HepG2 (cell line): Measurements from ENCODE around the gene NIPAL1. TPM values are rescaled to one million over a fixed set of nuclear protein-coding genes. Genes with fewer than 3 reads are reported as not detected.

ENCODE experiments used
- AHR ChIP-seq: IDR thresholded peaks from 2 replicates; pipeline ENCODE4 v1.6.1; 2018; ENCODE audit warnings: missing genetic modification reagents, missing compliant biosample characterization
- ARNT ChIP-seq: fragments of 450-650 bp; IDR thresholded peaks from 2 replicates; pipeline ENCODE4 v1.6.1; 2017
- ARNTL ChIP-seq: sonication (generic); formaldehyde crosslinking; IDR thresholded peaks from 2 replicates; pipeline ENCODE4 v1.4.0; 2020; ENCODE audit warnings: mild to moderate bottlenecking, missing genetic modification reagents
- DBP ChIP-seq: sonication (generic); formaldehyde crosslinking; IDR thresholded peaks from 2 replicates; pipeline ENCODE4 v1.4.0; 2020; ENCODE audit warnings: missing genetic modification reagents; ENCODE audit errors: not compliant biosample characterization
- ELF1 ChIP-seq: sonication (generic); formaldehyde crosslinking; IDR thresholded peaks from 2 replicates; pipeline ENCODE4 v1.4.0; 2020; ENCODE audit warnings: missing genetic modification reagents
- ETS1 ChIP-seq: sonication (generic); formaldehyde crosslinking; IDR thresholded peaks from 2 replicates; pipeline ENCODE4 v1.4.0; 2020; ENCODE audit warnings: missing genetic modification reagents
- HNF4G ChIP-seq, 2 experiments: sonication (generic) in 1 of 2; formaldehyde crosslinking in 1 of 2; IDR thresholded peaks; 2 replicates each; pipeline versions ENCODE4 v1.4.0 to v1.6.1; 2011 to 2020; ENCODE audit warnings: borderline replicate concordance in 2 of 2, low read depth in 2 of 2, mild to moderate bottlenecking in 2 of 2, low read length in 1 of 2, missing genetic modification reagents in 1 of 2, moderate library complexity in 1 of 2
- HNRNPLL ChIP-seq: fragments of 200-400 bp; formaldehyde crosslinking; IDR thresholded peaks from 2 replicates; pipeline ENCODE4 v1.6.1; 2017; ENCODE audit warnings: mild to moderate bottlenecking, low read depth, low read length; ENCODE audit not compliant: poor library complexity, severe bottlenecking
- KLF11 ChIP-seq: IDR thresholded peaks from 2 replicates; pipeline ENCODE4 v1.6.1; 2016; ENCODE audit warnings: missing compliant biosample characterization
- PRDM15 ChIP-seq: sonication (generic); formaldehyde crosslinking; IDR thresholded peaks from 2 replicates; pipeline ENCODE4 v1.4.0; 2020; ENCODE audit warnings: missing genetic modification reagents
- TBX3 ChIP-seq: fragments of 450-650 bp; IDR thresholded peaks from 2 replicates; pipeline ENCODE4 v1.6.1; 2017; ENCODE audit warnings: antibody characterized with exemption, mild to moderate bottlenecking, inconsistent platforms, borderline replicate concordance
- THAP7 ChIP-seq: sonication (generic); formaldehyde crosslinking; IDR thresholded peaks from 2 replicates; pipeline ENCODE4 v1.8.1; 2023; ENCODE audit warnings: mild to moderate bottlenecking, missing genetic modification reagents
- ZNF484 ChIP-seq: sonication (generic); formaldehyde crosslinking; IDR thresholded peaks from 2 replicates; pipeline ENCODE4 v1.5.1; 2020; ENCODE audit warnings: mild to moderate bottlenecking, low read depth, missing genetic modification reagents, borderline replicate concordance
- ZNF552 ChIP-seq: sonication (generic); formaldehyde crosslinking; IDR thresholded peaks from 2 replicates; pipeline ENCODE4 v1.9.0; 2022; ENCODE audit warnings: missing genetic modification reagents, mild to moderate bottlenecking, borderline replicate concordance
- ZNF619 ChIP-seq: sonication (generic); formaldehyde crosslinking; IDR thresholded peaks from 2 replicates; pipeline ENCODE4 v1.4.0; 2020; ENCODE audit warnings: mild to moderate bottlenecking, missing genetic modification reagents
- ZNF674 ChIP-seq: sonication (generic); formaldehyde crosslinking; IDR thresholded peaks from 2 replicates; pipeline ENCODE4 v1.5.0; 2020; ENCODE audit warnings: low read depth, mild to moderate bottlenecking, missing genetic modification reagents
- ZNF747 ChIP-seq: sonication (generic); formaldehyde crosslinking; IDR thresholded peaks from 2 replicates; pipeline ENCODE4 v1.8.1; 2023; ENCODE audit warnings: missing genetic modification reagents, mild to moderate bottlenecking, borderline replicate concordance
- ZNF800 ChIP-seq: sonication (generic); formaldehyde crosslinking; IDR thresholded peaks from 2 replicates; pipeline ENCODE4 v1.4.0; 2020; ENCODE audit warnings: missing genetic modification reagents
- ZSCAN21 ChIP-seq: sonication (generic); formaldehyde crosslinking; IDR thresholded peaks from 2 replicates; pipeline ENCODE4 v1.8.0; 2022; ENCODE audit warnings: mild to moderate bottlenecking, missing genetic modification reagents, moderate library complexity, borderline replicate concordance
- polyA plus RNA-seq, 8 experiments: library from polyadenylated mRNA; depleted of rRNA in 3 of 8; stranded (reverse) in 7 of 8; unstranded in 1 of 8; fragments of >200 nt; fragmentation: Illumina TruSeq in 4 of 8; extraction: Trizol in 4 of 8; gene quantifications; 2 replicates each; pipeline versions ENCODE4 v1.2.1 to v1.2.3, GENCODE V29; 2011 to 2016; ENCODE audit warnings: low read depth in 4 of 8, missing spikeins in 1 of 8, mixed read lengths in 1 of 8; ENCODE audit not compliant: insufficient read depth in 1 of 8
- total RNA-seq, 5 experiments: library from RNA; depleted of rRNA; stranded (reverse); fragments of >200 nt; fragmentation: Illumina TruSeq; extraction: Trizol; gene quantifications; 2 replicates each; pipeline ENCODE4 v1.2.3, GENCODE V29; 2016; ENCODE audit warnings: low read depth in 1 of 5

The NIPAL1 gene
- total and polyA plus RNA-seq, 2 of the 13 experiments (the other 11 are each of a cell fraction or from before 2014, with no cell fraction given): 1.4 to 3.4 TPM

- TF ChIP-seq KLF11: no peak
- no peak for TF ChIP-seq TBX3
- TF ChIP-seq HNRNPLL: peak; percentile 67
- TF ChIP-seq ZNF747 (CRISPR knock-in tag): no peak; the same call in 1 of the 2 replicates
- TF ChIP-seq DBP (CRISPR knock-in tag): no peak
- TF ChIP-seq ARNT: no peak
- TF ChIP-seq ZNF674 (CRISPR knock-in tag): no peak
- no peak; the same call in 1 of the 2 replicates for TF ChIP-seq ELF1
- TF ChIP-seq AHR: no peak; the same call in 1 of the 2 replicates
- TF ChIP-seq ZNF484 (CRISPR knock-in tag): no peak
- TF ChIP-seq ARNTL (CRISPR knock-in tag): no peak
- TF ChIP-seq ETS1 (CRISPR knock-in tag): no peak
- TF ChIP-seq THAP7 (CRISPR knock-in tag): 0 out of 2 replicates have a peak, but pooled peaks have one; percentile 24
- TF ChIP-seq ZSCAN21 (CRISPR knock-in tag): peak; percentile 50; the same call in 1 of the 2 replicates
- no peak; the same call in 1 of the 2 replicates for TF ChIP-seq ZNF619
- no peak for TF ChIP-seq PRDM15 (CRISPR knock-in tag)
- TF ChIP-seq ZNF552: 0 out of 2 replicates have a peak, but pooled peaks have one; percentile 45
- peak; percentile 63; the same call in 1 of the 2 replicates for TF ChIP-seq HNF4G (IDR thresholded peaks at IDR 0.05; ENCODE audit: borderline replicate concordance, low read depth, low read length)
- no peak for TF ChIP-seq HNF4G (CRISPR knock-in tag; IDR thresholded peaks at IDR 0.05; ENCODE audit: borderline replicate concordance, low read depth)
- no peak for TF ChIP-seq ZNF800 (CRISPR knock-in tag)
Observed at GRCh38 chr4:48016141-48017107, at the start of gene NIPAL1, which contains the start of gene CNGA1 (continued).
